SK-N-MC (cell line): Measurements from ENCODE around the gene KCNT2.
A peak's percentile ranks its signal among the peaks of the same experiment; 100 is the strongest.

ENCODE experiments used
- DNase-seq: peaks from one replicate; pipeline ENCODE4 v3.0.0-alpha.2; 2011; ENCODE audit warnings: low read depth, low spot score
- H3K27ac ChIP-seq: fragments of 200-600 bp; sonication (generic); 2 replicates; pipeline ENCODE4 v1.5.1; 2016; ENCODE audit warnings: mixed run types
- H3K36me3 ChIP-seq: fragments of 200-600 bp; sonication (generic); 2 replicates; pipeline ENCODE4 v1.6.1; 2017; ENCODE audit warnings: antibody characterized with exemption, low read length, mixed read lengths; ENCODE audit not compliant: insufficient read depth
- H3K4me3 ChIP-seq: fragments of 200-600 bp; sonication (generic); 2 replicates; pipeline ENCODE4 v1.5.1; 2016
- H3K9ac ChIP-seq: fragments of 200-600 bp; sonication (generic); 2 replicates; pipeline ENCODE4 v1.8.0; 2017; ENCODE audit warnings: mixed run types, mixed read lengths; ENCODE audit not compliant: insufficient read length
- H3K9me3 ChIP-seq: fragments of 200-600 bp; sonication (generic); 2 replicates; pipeline ENCODE4 v1.6.1; 2017; ENCODE audit warnings: low read depth, mild to moderate bottlenecking, antibody characterized with exemption, low read length, moderate library complexity, mixed read lengths
- EZH2 ChIP-seq: fragments of 200-600 bp; sonication (generic); IDR thresholded peaks from one replicate; pipeline ENCODE4 v1.6.1; 2017; ENCODE audit warnings: antibody characterized with exemption
- FOXP2 ChIP-seq: optimal IDR thresholded peaks from 2 replicates; pipeline ENCODE3; 2011; ENCODE audit warnings: mild to moderate bottlenecking, moderate library complexity; ENCODE audit not compliant: insufficient read depth; ENCODE audit errors: extremely low read length, control extremely low read depth
- POLR2AphosphoS5 ChIP-seq: IDR thresholded peaks from 2 replicates; pipeline ENCODE4 v1.6.1; 2012; ENCODE audit warnings: mild to moderate bottlenecking, low read depth, low read length, borderline replicate concordance

KCNT2 gene

GRCh38 chr1:196608390-196609369, at the start of gene KCNT2:
KCNT2 (minus strand) TSS chr1:196608440; CDS start chr1:196608309, 131 bp downstream.
- no peak for TF ChIP-seq POLR2AphosphoS5
- TF ChIP-seq EZH2: no peak
- TF ChIP-seq FOXP2: no peak
- no peak within 1 kb of the TSS for H3K27ac ChIP-seq
- no peak within 1 kb of the TSS for H3K9ac ChIP-seq

DNA sequence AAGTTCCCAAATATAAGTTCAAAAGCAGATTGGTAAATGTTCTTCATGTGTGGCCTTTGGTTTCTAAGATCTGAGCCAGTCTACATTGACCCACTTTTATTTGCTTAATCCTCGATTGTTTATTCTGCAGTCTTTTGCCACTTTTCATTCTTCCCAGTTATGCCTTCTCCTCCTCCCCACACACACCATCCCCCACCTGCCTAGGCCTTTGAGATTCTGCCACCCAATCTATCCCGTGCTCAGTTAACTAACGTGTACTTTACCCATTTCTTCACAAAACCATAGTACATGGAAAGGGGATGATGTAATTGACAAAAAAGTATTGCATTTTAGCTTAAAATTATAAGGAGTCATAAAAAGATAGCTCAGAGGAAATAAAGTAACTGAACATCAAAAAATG, 47.3 kb upstream of the KCNT2 start:
- TF ChIP-seq EZH2 (no peak), FOXP2 (no peak), POLR2AphosphoS5 (no peak)
- Histone ChIP-seq H3K9ac (no peak overlapping the region), H3K36me3 (no peaks in the 10 kb centered on the region), H3K4me3 (no peak overlapping the region), H3K27ac (no peak overlapping the region), H3K9me3 (no peaks in the 10 kb centered on the region)
- DNase-seq: no peak

More at GRCh38 chr1:196608390-196609369, at the start of gene KCNT2:
- Histone ChIP-seq H3K4me3 (peak within 1 kb of the TSS; percentile 71), H3K9me3 (no peaks in the 10 kb centered on the region), H3K36me3 (no peaks in the 10 kb centered on the region)
- no peak for DNase-seq

GRCh38 chr1:196655071-196655470, 46.8 kb upstream of the KCNT2 start:
- Histone ChIP-seq H3K27ac (no peak overlapping the region), H3K9ac (no peak overlapping the region), H3K9me3 (no peaks in the 10 kb centered on the region), H3K4me3 (no peak overlapping the region), H3K36me3 (no peaks in the 10 kb centered on the region)
- no peak for TF ChIP-seq POLR2AphosphoS5
- no peak for TF ChIP-seq FOXP2
- no peak for TF ChIP-seq EZH2
- no peak for DNase-seq

DNA sequence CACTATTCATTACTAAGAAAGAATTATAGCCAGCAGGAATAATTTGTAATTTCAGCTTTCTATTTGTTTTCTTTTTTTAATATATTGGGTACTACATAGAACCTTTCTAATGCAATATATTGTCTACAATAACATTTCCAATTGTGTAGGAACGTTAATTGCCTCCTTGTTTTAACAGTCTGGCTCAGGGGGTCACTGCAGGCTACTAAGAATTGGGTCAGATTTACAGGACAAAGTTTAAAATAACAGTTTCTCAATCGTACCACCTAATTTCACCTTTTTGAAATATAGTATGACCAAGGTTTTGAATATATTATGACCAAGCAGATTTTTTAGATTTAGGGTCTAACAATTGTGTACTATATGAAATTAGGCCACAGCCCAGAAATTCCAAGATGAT, 46.0 kb upstream of the KCNT2 start:
- TF ChIP-seq FOXP2 (no peak), POLR2AphosphoS5 (no peak), EZH2 (no peak)
- Histone ChIP-seq H3K9me3 (no peaks in the 10 kb centered on the region), H3K4me3 (peak overlapping the region; percentile 77), H3K9ac (no peak overlapping the region), H3K27ac (peak overlapping the region; percentile 32; the same call in 1 of the 2 replicates), H3K36me3 (no peaks in the 10 kb centered on the region)
- DNase-seq: no peak

DNA sequence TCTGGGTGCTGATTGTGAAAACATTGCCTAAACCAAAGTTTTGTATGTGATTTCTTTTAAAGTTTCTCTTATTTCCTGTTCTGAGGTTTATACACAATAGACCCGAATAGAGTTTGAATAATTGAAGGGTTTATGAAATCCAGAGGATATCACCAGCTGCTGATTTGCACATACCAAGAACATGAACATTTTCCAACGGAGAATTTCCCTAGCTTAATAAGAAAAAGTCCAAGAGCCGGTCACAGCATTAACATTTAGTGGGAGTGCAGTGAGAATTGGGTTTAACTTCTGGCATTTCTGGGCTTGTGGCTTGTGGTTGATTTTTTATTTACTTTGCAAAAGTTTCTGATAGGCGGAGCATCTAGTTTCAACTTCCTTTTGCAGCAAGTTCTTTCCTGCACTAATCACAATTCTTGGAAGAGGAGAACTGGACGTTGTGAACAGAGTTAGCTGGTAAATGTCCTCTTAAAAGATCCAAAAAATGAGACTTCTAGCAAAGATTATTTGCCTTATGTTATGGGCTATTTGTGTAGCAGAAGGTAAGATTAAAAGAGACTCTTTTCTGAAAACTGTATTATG, 43.5 kb upstream of the KCNT2 start, which contains the start of gene CFH:
CFH (plus strand) TSS at position 407 of the 579 bp plus-strand sequence; CDS start at position 482, 75 bp downstream.
- peak within 1 kb of the TSS; percentile 72 for H3K27ac ChIP-seq

DNA sequence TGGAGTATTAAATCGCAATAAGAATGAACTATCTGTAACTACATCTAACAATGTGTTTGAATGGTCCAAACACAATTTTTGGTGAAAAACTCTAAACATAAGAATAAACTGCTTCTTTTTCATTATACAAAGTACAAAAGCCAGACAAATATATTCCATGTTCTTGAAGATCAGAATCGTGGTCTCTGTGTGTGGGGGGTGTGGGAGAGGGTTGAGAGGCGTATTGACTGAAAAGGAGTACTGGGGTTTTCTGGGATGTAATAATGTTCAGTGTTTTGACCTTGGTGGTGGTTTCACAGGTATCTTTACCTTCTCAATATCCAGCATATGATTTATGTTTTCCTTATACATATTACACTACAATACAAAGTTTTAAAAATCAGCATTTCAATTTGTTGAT, 42.8 kb upstream of the KCNT2 start:
- Histone ChIP-seq H3K36me3 (no peaks in the 10 kb centered on the region), H3K9ac (peak overlapping the region; percentile 60), H3K9me3 (no peaks in the 10 kb centered on the region), H3K27ac (peak overlapping the region; percentile 72), H3K4me3 (peak overlapping the region; percentile 77)
- DNase-seq: no peak
- TF ChIP-seq EZH2 (no peak), POLR2AphosphoS5 (no peak), FOXP2 (no peak)

More for the DNA sequence above, 43.5 kb upstream of the KCNT2 start, which contains the start of gene CFH:
- Histone ChIP-seq H3K36me3 (no peaks in the 10 kb centered on the region), H3K4me3 (peak within 1 kb of the TSS; percentile 77), H3K9me3 (no peaks in the 10 kb centered on the region), H3K9ac (peak within 1 kb of the TSS; percentile 60)
- peak; percentile 86 for DNase-seq
- TF ChIP-seq EZH2 (no peak), POLR2AphosphoS5 (no peak; the same call in 1 of the 2 replicates), FOXP2 (peak; percentile 12)

DNA sequence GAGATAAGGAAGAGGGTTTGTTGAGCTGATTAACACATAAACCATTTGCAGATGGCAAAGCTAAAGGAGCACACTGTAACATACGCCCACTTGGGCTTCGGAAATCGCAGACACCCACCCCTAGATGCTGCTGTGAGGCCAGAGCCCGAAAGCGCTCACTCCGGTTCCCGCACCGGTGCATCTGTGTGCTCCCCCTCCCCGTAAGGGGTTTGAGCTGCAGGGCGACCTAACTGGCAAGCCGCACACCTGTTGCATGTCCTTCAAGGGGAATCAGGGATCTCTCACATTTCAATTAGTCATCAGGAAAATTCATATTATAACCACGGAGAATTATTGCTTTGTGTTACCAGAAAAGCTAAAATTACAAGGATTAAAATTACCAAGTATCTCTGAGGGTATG, 42.2 kb upstream of the KCNT2 start:
- no peak for DNase-seq
- no peaks in the 10 kb centered on the region for H3K9me3 ChIP-seq
- H3K4me3 ChIP-seq: no peak overlapping the region
- no peak for TF ChIP-seq POLR2AphosphoS5
- H3K27ac ChIP-seq: 0 out of 2 replicates have a peak overlapping the region, but pooled peaks have one; percentile 72
- no peak overlapping the region for H3K9ac ChIP-seq
- H3K36me3 ChIP-seq: no peaks in the 10 kb centered on the region

- Histone ChIP-seq H3K9ac (no peak overlapping the region), H3K4me3 (no peak overlapping the region), H3K36me3 (no peaks in the 10 kb centered on the region), H3K27ac (no peak overlapping the region), H3K9me3 (no peaks in the 10 kb centered on the region)
- no peak for DNase-seq
- TF ChIP-seq FOXP2: no peak
- no peak for TF ChIP-seq EZH2
- no peak for TF ChIP-seq POLR2AphosphoS5
These were observed 41.8 kb upstream of the KCNT2 start for GRCh38 chr1:196649990-196650389.
